HepG2 (cell line): ENCODE data around the gene FHIT. TPM values are rescaled to one million over a fixed set of nuclear protein-coding genes. Genes with fewer than 3 reads are reported as not detected.

Experiments
- ELK4 ChIP-seq: sonication (generic); formaldehyde crosslinking; IDR thresholded peaks from 2 replicates; pipeline ENCODE4 v1.9.0; 2021; ENCODE audit warnings: missing genetic modification reagents, borderline replicate concordance
- GRHL1 ChIP-seq: sonication (generic); formaldehyde crosslinking; conservative IDR thresholded peaks from 2 replicates; pipeline ENCODE4 v1.8.0; 2022; ENCODE audit warnings: missing genetic modification reagents
- HMG20A ChIP-seq: IDR thresholded peaks from 2 replicates; pipeline ENCODE4 v1.6.1; 2016; ENCODE audit warnings: borderline replicate concordance
- KDM3A ChIP-seq: IDR thresholded peaks from 2 replicates; pipeline ENCODE4 v1.6.1; 2018; ENCODE audit warnings: low read depth, missing compliant biosample characterization
- NR2F2 ChIP-seq: IDR thresholded peaks from 2 replicates; pipeline ENCODE4 v1.6.1; 2012; ENCODE audit warnings: low read depth, inconsistent platforms, borderline replicate concordance
- RARG ChIP-seq: sonication (generic); formaldehyde crosslinking; IDR thresholded peaks from 2 replicates; pipeline ENCODE4 v1.4.0; 2020; ENCODE audit warnings: low read depth, mild to moderate bottlenecking, missing genetic modification reagents
- TMF1 ChIP-seq: sonication (generic); formaldehyde crosslinking; IDR thresholded peaks from 2 replicates; pipeline ENCODE4 v1.8.1; 2022; ENCODE audit warnings: low read depth, missing genetic modification reagents
- ZBTB26 ChIP-seq: IDR thresholded peaks from 2 replicates; pipeline ENCODE4 v1.6.1; 2016; ENCODE audit warnings: missing compliant biosample characterization, missing genetic modification reagents, borderline replicate concordance
- ZFP37 ChIP-seq: sonication (generic); formaldehyde crosslinking; IDR thresholded peaks from 2 replicates; pipeline ENCODE4 v1.4.0; 2020; ENCODE audit warnings: missing genetic modification reagents, borderline replicate concordance
- ZNF501 ChIP-seq: sonication (generic); formaldehyde crosslinking; IDR thresholded peaks from 2 replicates; pipeline ENCODE4 v1.5.1; 2020; ENCODE audit warnings: mild to moderate bottlenecking, moderate library complexity, missing genetic modification reagents
- ZNF644 ChIP-seq: IDR thresholded peaks from 2 replicates; pipeline ENCODE4 v1.6.1; 2016; ENCODE audit warnings: low read depth
- polyA plus RNA-seq, 8 experiments: library from polyadenylated mRNA; depleted of rRNA in 3 of 8; stranded (reverse) in 7 of 8; unstranded in 1 of 8; fragments of >200 nt; fragmentation: Illumina TruSeq in 4 of 8; extraction: Trizol in 4 of 8; gene quantifications; 2 replicates each; pipeline versions ENCODE4 v1.2.1 to v1.2.3, GENCODE V29; 2011 to 2016; ENCODE audit warnings: low read depth in 4 of 8, missing spikeins in 1 of 8, mixed read lengths in 1 of 8; ENCODE audit not compliant: insufficient read depth in 1 of 8
- total RNA-seq, 5 experiments: library from RNA; depleted of rRNA; stranded (reverse); fragments of >200 nt; fragmentation: Illumina TruSeq; extraction: Trizol; gene quantifications; 2 replicates each; pipeline ENCODE4 v1.2.3, GENCODE V29; 2016; ENCODE audit warnings: low read depth in 1 of 5
- TF ChIP-seq, protein P1 (sequence below): sonication (generic); formaldehyde crosslinking; IDR thresholded peaks from 2 replicates; pipeline ENCODE4 v1.4.0; 2020; ENCODE audit warnings: missing genetic modification reagents

The FHIT gene
- total and polyA plus RNA-seq, 2 of the 13 experiments (the other 11 are each of a cell fraction or from before 2014, with no cell fraction given), result 4.0 to 4.6 TPM

GRCh38 chr3:60182697-60183096 lies 1068.6 kb downstream of the FHIT start (continued):
- TF ChIP-seq NR2F2, result no peak
- no peak for TF ChIP-seq ZNF644 (CRISPR knock-in tag)
- TF ChIP-seq RARG, result no peak
- no peak for TF ChIP-seq ZFP37 (CRISPR knock-in tag)
- TF ChIP-seq GRHL1 (CRISPR knock-in tag), result no peak
- no peak for TF ChIP-seq HMG20A
- no peak for TF ChIP-seq TMF1 (CRISPR knock-in tag)
- TF ChIP-seq ZNF501, result no peak
- no peak for TF ChIP-seq KDM3A (CRISPR knock-in tag)
- TF ChIP-seq ZBTB26 (CRISPR knock-in tag), result no peak
- TF ChIP-seq, protein P1, sequence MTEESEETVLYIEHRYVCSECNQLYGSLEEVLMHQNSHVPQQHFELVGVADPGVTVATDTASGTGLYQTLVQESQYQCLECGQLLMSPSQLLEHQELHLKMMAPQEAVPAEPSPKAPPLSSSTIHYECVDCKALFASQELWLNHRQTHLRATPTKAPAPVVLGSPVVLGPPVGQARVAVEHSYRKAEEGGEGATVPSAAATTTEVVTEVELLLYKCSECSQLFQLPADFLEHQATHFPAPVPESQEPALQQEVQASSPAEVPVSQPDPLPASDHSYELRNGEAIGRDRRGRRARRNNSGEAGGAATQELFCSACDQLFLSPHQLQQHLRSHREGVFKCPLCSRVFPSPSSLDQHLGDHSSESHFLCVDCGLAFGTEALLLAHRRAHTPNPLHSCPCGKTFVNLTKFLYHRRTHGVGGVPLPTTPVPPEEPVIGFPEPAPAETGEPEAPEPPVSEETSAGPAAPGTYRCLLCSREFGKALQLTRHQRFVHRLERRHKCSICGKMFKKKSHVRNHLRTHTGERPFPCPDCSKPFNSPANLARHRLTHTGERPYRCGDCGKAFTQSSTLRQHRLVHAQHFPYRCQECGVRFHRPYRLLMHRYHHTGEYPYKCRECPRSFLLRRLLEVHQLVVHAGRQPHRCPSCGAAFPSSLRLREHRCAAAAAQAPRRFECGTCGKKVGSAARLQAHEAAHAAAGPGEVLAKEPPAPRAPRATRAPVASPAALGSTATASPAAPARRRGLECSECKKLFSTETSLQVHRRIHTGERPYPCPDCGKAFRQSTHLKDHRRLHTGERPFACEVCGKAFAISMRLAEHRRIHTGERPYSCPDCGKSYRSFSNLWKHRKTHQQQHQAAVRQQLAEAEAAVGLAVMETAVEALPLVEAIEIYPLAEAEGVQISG (CRISPR knock-in tag), result no peak
- no peak for TF ChIP-seq ELK4 (CRISPR knock-in tag)
